NCI-H526 (cell line): ENCODE measurements around the gene CACNA1E.

Experiments
- DNase-seq, 2 experiments: peaks; one replicate each; lab custom pipeline; 2025; lab: John Stamatoyannopoulos, UW

CACNA1E gene

GRCh38 chr1:181577475-181577874, 94.2 kb downstream of the CACNA1E start:
- DNase-seq, result no peak

GRCh38 chr1:181583598-181583997, 100.3 kb downstream of the CACNA1E start:
- DNase-seq, result peak; percentile 91 to 95

- peak in 1 of 2 experiments; percentile 58 for DNase-seq
These were observed 104.6 kb downstream of the CACNA1E start for GRCh38 chr1:181587870-181588438.

GRCh38 chr1:181588631-181589030, 105.3 kb downstream of the CACNA1E start:
- DNase-seq, result no peak

GRCh38 chr1:181592255-181592859, 109.0 kb downstream of the CACNA1E start:
- no peak for DNase-seq

- DNase-seq, result no peak
These were observed 109.7 kb downstream of the CACNA1E start for GRCh38 chr1:181593042-181593441.

- no peak for DNase-seq
These were observed 111.2 kb downstream of the CACNA1E start for GRCh38 chr1:181594553-181594952.

GRCh38 chr1:181595234-181595633, 111.9 kb downstream of the CACNA1E start:
- DNase-seq, result no peak

- DNase-seq, result no peak
These were observed 118.1 kb downstream of the CACNA1E start for GRCh38 chr1:181601186-181601950.

GRCh38 chr1:181603735-181604410, 120.6 kb downstream of the CACNA1E start:
- no peak for DNase-seq

GRCh38 chr1:181604482-181605249, 121.3 kb downstream of the CACNA1E start:
- no peak for DNase-seq

GRCh38 chr1:181607524-181607923, 124.2 kb downstream of the CACNA1E start:
- DNase-seq, result no peak

GRCh38 chr1:181608386-181608785, 125.1 kb downstream of the CACNA1E start:
- no peak for DNase-seq

- DNase-seq, result no peak
These were observed 125.6 kb downstream of the CACNA1E start for GRCh38 chr1:181608948-181609347.

- no peak for DNase-seq
These were observed 128.8 kb downstream of the CACNA1E start for GRCh38 chr1:181612100-181612499.

- no peak for DNase-seq
These were observed 135.2 kb downstream of the CACNA1E start for GRCh38 chr1:181618559-181618958.

GRCh38 chr1:181620183-181620582, 136.9 kb downstream of the CACNA1E start:
- DNase-seq, result no peak

GRCh38 chr1:181623850-181624249, 140.5 kb downstream of the CACNA1E start:
- no peak for DNase-seq

GRCh38 chr1:181626279-181626938, 143.1 kb downstream of the CACNA1E start:
- DNase-seq, result no peak

- no peak for DNase-seq
These were observed 147.1 kb downstream of the CACNA1E start for GRCh38 chr1:181630398-181630797.

- DNase-seq, result no peak
These were observed 147.5 kb downstream of the CACNA1E start for GRCh38 chr1:181630838-181631237.
